HG03135 (cell line): Measurements from ENCODE around the gene ANKRD6.
"Not testable (repeated sequence)": the region's sequence is repeated elsewhere in the genome, so short reads cannot be mapped to it uniquely, and the experiment has no call there.

Experiments
- ATAC-seq: cut with Tn5 transposase; IDR thresholded peaks from one replicate; pipeline ENCODE4 v1.9.1; 2021; ENCODE audit warnings: mild to moderate bottlenecking, moderate library complexity; ENCODE audit not compliant: unreplicated experiment

The ANKRD6 gene

DNA sequence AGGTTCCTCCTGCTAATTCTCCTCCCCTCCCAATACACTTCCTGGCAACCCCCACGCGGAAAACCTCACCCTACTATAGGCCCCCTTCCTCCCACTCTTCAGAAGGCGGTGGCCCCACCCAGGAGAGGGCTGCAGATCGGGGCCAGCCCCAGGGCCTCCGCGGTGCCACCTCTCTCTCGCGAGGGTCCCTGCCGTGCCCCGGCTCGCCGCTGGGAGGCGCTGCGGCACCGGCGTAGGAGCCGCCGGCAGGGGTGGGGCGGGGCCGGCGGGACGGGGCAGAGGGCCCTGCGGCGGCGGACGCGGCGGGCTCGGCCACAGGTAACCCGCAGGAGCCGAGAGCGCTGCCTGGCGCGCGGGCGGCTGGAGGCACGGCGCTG lies at the start of gene ANKRD6:
ANKRD6 (plus strand) TSS at position 278 of the 377 bp plus-strand sequence. CDS start 133,825 bp downstream, outside the sequence.
- peak; percentile 91 for ATAC-seq

DNA sequence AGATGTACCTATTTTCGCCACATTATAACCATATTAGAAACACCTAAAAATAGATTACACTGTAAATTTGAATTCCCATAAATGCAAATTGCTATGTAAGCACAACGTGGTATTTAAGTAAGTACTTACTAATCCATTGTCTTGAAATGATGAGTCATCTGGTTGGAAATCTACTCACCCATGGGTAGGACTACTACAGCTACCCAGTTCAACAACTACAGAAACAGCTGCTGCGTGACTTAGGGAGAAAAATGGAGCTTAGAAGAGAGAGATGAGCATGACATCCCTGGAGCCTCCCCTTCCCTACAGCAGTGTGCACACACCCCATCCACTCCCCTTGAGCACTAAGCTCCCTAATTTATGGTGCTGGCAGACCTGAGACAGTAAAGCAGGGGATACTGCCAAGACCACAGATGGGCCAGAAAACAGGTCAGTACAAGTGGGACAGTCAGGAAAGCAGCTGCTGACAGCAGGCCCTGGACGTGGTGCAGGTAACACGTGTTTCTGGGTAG lies 47.7 kb upstream of the ANKRD6 start:
- no peak for ATAC-seq

DNA sequence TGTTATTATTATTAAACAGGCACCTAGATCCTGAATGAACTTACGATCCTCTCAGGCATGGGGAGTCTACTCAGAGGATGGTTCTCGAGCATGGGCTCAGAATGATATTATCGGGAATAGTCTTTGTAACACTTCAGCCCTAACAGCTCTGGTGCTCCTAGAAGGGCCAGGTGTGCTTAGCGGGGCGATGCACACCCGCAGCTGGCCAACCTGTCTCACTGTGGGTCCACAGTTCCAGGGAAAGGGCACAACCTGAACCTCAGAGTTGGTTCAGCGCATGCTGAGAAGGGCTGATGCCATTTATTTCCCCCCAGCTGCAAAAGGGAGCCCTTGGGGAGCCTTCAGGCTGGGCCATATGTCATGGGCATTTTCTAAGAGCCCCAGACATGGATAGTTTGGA lies 47.1 kb upstream of the ANKRD6 start:
- ATAC-seq = no peak

DNA sequence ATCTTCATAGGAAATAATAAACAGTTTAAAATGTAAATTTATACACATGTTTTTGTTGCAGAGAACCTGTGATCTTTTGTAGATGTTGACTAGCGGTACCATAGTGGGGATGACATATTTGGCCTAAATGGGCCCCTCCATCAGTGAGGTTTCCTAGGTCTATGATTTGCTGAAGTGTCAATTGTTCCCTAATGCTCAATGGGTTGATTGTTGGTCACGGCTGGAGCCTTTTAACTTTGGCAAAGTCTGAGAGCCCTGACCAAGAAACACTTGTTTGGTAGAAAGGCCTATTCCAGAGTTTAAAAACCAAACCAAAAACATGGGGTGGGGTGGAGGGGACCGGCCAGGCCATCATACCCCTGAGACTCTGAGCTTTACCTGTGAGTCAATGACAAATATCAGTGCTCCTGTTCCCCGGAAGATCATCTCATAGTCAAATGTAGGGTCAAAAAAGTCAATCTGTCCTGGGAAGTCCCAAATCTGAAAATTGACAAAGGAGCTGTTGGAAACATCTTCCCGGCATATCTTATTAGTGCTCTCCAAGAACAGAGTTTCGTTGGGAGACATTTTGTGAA lies 45.9 kb upstream of the ANKRD6 start:
- peak; percentile 21 for ATAC-seq

DNA sequence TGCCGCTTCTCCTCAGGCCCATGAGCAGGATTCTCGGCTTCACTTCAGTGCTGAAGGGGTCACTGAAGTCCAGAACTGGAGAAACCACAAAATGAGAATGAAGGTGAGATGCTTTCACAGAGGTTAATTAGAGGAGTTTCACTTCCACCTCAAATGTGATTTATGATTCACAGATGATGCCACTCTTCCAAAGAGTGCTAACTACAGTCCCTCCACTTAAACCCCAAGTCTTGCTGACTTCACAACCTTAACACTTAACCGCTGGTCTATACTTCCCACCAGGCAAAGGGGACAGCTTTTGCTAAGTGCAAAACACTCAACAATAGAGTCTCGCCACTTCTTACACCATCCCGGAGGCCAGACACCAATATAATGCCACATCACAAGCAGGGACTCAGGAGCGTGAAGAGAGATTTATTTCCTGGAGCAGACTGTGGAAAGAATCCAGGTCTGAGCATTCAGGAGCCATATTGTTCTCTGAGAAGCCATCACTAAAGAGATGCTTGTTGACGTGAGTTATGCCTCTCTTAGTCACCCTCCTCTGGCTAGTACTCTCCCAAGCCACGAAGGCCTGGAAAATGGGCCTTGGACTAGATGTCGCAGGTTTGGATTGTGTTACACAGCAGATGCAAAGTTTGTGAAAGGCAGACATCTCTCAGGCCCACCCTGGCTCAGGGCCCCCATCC lies 45.3 kb upstream of the ANKRD6 start:
- peak; percentile 92 for ATAC-seq

DNA sequence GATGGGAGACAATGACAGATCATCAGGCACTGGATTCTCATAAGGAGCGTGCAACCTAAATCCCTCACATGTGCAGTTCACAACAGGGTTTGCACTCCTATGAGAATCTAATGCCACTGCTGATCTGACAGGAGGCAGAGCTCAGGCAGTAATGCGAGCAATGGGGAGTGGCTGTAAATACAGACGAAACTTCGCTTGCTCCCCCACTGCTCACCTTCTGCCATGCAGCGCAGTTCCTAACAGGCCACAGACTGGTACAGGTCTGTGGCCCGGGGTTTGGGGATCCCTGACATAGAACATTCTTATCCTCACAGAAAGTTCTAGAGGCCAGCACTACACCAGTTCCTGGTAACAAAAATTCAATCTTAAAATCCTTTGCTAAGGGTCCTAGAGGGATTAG lies 44.1 kb upstream of the ANKRD6 start:
- ATAC-seq = no peak

DNA sequence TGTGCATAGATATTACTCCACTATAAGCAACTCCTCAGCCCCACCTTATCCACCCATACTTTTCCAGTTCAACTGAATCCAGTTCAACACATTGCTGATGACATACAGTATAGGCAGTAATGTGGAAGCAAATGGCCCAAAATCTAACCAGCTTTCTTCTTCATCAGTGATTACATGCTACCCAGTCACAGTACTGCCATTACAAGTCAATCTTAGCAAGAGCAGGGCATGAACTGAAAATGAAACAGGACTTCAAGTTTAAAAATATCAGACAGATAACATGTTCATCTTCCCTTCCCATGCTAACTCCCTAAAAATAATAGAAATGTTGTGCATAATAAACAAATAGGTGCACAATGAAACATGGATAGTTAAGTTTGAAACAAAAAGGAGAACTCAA lies 40.1 kb upstream of the ANKRD6 start:
- no peak for ATAC-seq

DNA sequence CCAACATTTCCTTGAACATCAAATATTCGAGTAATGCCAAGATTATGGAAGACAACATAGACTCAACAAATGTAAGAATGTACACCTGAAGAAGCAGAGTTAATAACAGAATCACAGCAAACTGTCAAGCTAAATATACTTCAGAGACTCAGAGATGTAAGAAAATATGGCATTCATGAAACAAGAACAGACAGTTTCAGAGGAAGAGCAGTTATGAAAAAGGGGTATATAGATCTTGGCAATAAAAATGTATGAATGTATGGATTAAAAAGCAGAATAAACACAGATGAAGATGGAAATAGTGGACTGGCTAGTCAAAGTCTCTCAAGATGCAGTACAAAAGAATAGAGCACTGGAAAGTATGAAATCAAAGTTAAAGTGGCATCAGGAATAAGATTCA lies 39.3 kb upstream of the ANKRD6 start:
- no peak for ATAC-seq

DNA sequence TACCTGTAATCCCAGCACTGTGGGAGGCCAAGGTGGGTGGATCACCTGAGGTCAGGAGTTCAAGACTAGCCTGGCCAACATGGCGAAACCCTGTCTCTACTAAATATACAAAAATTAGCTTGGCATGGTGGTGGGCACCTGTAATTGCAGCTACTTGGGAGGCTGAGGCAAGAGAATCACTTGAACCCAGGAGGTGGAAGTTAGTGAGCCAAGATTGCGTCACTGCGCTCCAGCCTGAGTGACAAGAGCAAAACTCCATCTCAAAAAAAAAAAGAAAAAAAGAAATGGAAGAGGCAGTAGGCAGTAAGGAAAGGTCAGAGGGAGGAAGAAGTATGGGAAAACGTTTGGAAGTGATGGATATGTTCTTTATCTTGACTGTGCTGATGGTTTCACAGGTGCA lies 35.1 kb upstream of the ANKRD6 start:
- not testable (repeated sequence) for ATAC-seq

DNA sequence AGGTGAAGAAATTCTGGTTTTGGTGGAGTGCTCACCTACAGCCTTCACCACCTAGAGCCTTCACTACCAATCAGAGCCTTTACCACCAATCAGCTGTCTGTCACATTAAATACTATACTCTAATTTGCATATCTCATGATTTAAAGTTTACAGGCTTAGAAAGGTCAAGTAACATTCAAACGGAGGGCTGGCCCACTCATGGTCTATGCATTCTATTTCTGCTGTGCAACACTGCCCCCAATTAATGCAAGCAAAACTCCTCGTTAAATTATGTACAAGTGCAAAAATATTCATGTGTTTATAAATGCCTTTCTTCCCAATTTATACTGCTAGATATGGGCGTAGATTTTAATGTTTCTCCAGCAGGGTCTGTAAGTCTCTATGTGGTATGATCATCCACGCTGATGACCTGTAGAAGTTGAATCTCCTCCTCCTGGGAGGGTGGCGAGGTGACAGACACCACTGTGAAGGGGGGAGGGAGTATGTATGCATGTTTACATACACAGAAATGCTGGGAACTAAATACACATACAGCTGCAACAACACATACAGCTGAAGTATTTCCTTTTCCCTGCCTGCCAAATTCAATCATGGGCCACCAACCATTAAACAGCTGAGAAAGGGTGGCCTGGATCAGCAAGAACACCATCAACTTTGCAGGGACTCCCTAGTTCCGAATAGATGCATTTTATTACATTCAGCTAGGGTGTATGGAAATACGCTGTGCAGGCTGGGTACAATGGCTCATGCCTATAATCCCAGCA lies 34.0 kb upstream of the ANKRD6 start:
- ATAC-seq = no peak

DNA sequence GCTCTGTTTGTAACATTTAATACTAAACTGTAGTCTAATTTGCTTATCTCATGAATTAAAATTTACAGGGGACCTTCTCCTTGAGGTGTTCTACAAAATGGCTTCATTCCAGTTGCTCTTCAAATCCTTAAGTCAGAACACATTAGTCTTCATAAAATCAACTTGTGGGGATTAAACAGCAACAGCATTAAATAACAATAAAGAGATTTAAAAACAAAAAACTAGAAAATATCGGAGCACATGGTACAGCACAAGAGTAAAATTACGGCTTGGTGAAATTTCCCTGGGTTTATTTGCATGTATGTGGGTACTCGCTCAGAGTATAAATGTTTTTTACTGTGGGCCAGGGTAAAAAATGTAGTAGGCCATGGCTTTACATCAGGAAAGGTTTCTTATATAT lies 32.9 kb upstream of the ANKRD6 start:
- no peak for ATAC-seq

DNA sequence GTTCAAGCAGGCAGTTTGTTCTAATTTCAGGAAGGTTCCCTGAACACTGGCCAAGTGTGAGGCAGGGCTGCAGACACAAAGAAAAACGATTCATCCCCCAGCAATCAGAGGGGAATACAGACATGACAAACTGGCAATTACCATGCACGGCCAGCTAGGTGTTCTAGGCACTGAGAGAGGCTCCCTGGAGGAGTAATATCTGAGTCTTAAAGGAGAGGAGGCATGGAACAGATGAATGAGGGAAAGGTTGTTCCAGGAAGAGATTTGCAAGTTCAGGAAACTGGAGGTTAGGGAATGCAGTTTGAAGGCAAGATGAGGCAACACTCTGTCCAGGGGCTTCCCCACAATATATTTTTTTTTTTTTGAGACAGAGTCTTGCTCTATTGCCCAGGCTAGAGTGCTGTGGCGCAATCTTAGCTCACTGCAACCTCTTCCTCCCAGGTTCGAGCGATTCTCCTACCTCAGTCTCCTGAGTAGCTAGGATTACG lies 32.0 kb upstream of the ANKRD6 start:
- no peak for ATAC-seq

DNA sequence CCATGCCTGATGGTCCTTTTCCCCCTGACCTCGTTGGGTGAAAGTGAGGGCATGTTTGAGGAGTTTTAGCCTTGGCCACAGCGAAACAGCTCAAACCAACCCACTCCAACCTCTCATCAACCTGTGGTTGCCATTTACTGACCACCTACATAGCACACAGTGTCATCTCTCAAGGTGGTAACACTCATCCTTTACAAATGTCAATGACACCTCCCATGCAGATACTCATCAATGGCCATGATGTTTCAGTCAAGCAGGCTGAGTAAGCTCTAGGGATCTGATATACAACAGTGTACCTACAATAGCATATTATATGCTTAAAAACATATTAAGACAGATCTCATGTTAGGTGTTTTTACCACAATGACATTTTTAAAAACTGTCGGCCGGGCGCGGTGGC lies 30.2 kb upstream of the ANKRD6 start:
- no peak for ATAC-seq

DNA sequence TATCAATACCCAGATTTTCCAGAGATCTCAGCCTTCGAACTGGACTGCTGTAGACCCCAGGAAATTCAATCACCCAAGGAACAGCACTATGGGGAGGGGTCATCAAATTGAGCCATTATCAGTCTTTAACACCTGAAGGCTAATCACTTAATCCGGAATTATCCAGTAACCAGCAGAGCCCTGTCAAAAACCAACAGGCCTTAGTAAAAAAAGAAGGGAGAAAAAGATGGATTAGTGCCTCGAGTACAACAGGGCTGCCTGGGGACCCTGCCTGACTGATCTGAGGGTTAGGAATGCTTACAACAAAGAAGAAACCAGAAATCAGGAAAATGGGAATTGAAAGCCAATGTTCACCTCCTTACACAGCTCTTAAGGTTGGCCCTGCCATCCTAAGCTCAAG lies 28.4 kb upstream of the ANKRD6 start:
- ATAC-seq = no peak

DNA sequence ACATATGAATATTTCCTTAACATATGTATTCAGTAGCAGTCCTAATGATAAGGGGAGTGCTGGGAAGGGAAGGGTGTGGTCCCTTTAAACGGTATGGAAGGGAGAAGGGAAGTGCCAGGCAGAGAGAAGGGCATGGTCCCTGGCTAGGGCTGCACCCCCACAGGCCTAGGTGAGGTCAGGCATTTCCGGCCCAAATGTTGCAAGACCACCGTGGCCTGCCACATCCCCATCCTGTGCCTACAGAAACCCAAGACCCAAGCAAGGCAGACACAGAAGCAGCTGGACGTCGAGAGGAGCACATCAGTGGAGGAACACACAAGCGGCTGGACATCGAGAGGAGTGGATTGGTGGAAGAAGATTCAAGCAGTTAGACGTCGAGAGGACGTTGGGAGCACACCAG lies 26.8 kb upstream of the ANKRD6 start:
- ATAC-seq = no peak

DNA sequence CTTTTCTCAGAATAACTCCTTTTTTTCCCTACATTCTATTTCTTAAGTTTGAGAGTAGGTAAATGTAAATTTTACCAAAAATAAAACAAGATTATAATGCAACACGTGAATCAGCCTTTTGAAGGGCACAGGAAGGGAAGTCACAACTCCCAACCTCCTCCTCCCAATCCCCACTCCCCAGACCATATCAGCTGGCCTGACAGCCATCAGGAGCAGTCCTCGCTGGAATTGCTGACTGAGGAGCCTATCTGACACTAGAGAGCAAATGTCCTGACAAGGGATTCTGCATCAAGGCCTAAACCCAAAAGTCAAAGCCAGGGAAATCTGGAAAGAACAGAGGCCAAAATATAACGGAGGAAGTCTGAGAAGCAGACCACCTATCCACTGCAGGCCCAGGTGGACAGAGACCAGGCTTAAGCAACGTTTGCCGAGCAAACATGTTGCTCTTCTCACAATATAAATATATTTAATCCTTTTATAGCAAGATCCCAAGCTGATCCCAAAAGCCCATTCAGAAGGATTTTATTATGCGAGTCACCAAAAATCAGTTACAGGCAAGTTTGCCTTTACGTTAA lies 23.4 kb upstream of the ANKRD6 start:
- ATAC-seq = no peak

DNA sequence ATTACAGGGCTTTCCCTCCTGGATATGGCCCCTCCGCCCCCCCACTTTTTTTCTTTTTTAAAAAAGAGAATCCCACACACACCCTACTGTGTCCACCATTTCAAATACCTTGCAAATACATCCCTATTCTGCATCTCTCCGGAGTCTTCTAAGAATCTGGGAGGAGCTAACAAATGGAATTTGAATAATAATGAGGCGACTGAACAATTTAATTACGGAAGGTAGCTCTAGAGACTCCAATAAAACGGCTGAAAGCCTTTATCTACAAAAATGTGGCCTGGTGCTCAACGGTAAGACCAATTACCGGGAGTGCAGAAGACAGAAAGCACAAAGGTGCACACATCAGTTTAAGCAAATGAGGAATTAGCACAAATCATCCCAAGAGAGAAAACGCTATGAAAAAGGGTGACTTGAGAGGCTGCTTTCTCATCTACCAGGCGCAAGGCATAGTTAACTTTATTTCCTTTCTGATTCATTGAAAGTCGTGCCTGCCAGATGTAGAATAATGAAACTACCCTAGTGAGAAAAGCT lies 22.7 kb upstream of the ANKRD6 start:
- no peak for ATAC-seq

DNA sequence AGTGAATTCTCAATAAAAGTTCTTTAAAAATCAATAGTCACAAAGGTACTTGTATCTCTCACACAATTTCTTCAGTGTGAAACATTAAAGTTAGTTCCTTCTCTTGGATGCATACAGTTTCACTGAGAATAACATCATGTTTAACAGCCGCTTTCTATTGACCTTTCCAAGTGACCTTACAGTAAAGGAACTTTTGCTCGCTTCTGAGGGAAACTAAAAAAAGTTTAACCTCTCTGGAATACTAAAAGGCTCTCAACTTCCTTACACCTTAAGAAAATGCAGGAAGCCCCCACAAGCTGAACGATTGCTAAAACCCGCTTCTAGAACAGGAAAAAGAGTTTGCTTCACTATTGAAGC lies 22.2 kb upstream of the ANKRD6 start:
- no peak for ATAC-seq

DNA sequence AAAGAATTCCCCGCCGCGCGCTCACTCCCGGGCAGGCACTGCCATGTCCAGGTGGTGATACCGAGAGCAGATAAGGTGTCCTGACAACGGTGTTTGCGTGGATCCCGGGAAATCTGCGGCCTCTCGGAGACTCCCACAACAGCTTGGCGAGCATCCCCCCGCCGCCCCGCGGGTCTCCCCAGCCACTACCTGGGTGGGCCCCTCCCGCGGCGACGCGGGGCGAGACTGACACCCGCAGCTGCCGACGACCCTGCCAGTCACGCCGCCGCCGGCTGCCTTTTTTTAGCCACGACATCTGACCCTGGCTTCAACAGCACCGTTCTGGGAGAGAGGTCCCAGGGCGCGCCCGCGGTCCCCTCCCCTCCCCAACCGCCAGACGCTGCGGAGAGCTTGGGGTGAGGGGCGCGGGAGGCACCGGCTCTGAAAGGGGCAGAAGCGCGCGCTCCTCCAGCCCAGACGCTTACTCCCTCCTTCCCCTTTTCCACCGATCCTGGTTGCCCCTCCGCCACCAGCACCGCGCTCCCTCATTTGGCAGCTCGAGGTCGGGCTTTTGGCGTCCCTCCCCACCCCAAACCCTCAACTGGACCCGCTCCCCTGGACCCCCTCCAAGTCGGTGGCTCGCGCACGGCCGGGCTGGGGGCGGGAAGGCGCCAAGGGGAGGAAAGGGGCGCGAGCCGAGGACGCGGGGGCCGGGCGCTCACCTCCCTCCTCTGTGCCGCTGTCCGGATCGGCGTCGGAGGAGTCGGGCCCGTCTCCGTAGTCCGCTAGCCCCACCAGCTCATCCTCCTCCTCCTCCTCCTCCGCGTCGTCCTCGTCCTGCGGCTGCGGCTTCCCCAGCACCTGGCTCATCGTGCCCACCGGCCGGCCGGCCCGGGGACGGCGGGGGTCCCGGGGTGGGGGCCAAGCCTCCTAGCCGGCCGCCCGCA lies 21.5 kb upstream of the ANKRD6 start:
- ATAC-seq = peak; percentile 61
